NCI-H1417 treated with DMSO at 0.1 percent for 48 hours (cell line): ENCODE measurements around the gene MCUB.

Experiments
- DNase-seq: peaks from one replicate; lab custom pipeline; 2025; lab: John Stamatoyannopoulos, UW

MCUB gene

GRCh38 chr4:109682875-109683274 is 122.8 kb downstream of the MCUB start:
- DNase-seq, result no peak

GRCh38 chr4:109683621-109684253 is 123.7 kb downstream of the MCUB start:
- no peak for DNase-seq

GRCh38 chr4:109684727-109685126 is 124.7 kb downstream of the MCUB start:
- DNase-seq, result no peak

- no peak for DNase-seq
These were observed 130.8 kb downstream of the MCUB start for GRCh38 chr4:109690690-109691410.

- DNase-seq, result no peak
These were observed 131.4 kb downstream of the MCUB start for GRCh38 chr4:109691411-109691920.

- DNase-seq, result no peak
These were observed 138.6 kb downstream of the MCUB start for GRCh38 chr4:109698656-109699055.

GRCh38 chr4:109699553-109700225 is 139.6 kb downstream of the MCUB start:
- DNase-seq, result no peak

- no peak for DNase-seq
These were observed 141.7 kb downstream of the MCUB start for GRCh38 chr4:109701566-109702410.

GRCh38 chr4:109702950-109703663 is 143.1 kb downstream of the MCUB start, which contains the start of gene CASP6:
Gene CASP6, minus strand, starts transcription at chr4:109703445. Its CDS starts 50 bp downstream, at chr4:109703395.
- peak; percentile 69 for DNase-seq

GRCh38 chr4:109703664-109704361 is 143.8 kb downstream of the MCUB start:
- DNase-seq, result no peak

GRCh38 chr4:109708435-109708834 is 148.4 kb downstream of the MCUB start:
- no peak for DNase-seq

- no peak for DNase-seq
These were observed 148.9 kb downstream of the MCUB start for GRCh38 chr4:109708990-109709389.

GRCh38 chr4:109713500-109713899 is 153.5 kb downstream of the MCUB start:
- DNase-seq, result no peak

- no peak for DNase-seq
These were observed 158.7 kb downstream of the MCUB start for GRCh38 chr4:109718759-109719158.

- no peak for DNase-seq
These were observed 159.6 kb downstream of the MCUB start for GRCh38 chr4:109719604-109720003.

- DNase-seq, result no peak
These were observed 161.0 kb downstream of the MCUB start for GRCh38 chr4:109721033-109721432.

GRCh38 chr4:109722357-109722756 is 162.3 kb downstream of the MCUB start:
- no peak for DNase-seq

GRCh38 chr4:109723110-109723509 is 163.1 kb downstream of the MCUB start:
- DNase-seq, result no peak

- DNase-seq, result no peak
These were observed 168.3 kb downstream of the MCUB start for GRCh38 chr4:109728385-109728784.

- DNase-seq, result no peak
These were observed 169.2 kb downstream of the MCUB start for GRCh38 chr4:109729117-109729717.
